ENCODE results near the gene FSD2.

- TF ChIP-seq POLR2A (IDR thresholded peaks at IDR 0.05) (no peak), CTCF (IDR thresholded peaks at IDR 0.05) (no peak)
These were observed 24.7 kb upstream of the FSD2 start for GRCh38 chr15:82830427-82831173.

Data from ovary (tissue), 3 donors.